H1 (cell line): ENCODE measurements around the gene PHC2. TPM values are rescaled to one million over a fixed set of nuclear protein-coding genes. Genes with fewer than 3 reads are reported as not detected.
"Not testable (repeated sequence)": the region's sequence is repeated elsewhere in the genome, so short reads cannot be mapped to it uniquely, and the experiment has no call there.

ENCODE experiments used
- CTCF ChIA-PET: fragments of 300-600 bp; sonication (Branson Sonifier 250); formaldehyde crosslinking; loops from one replicate; lab custom pipeline; 2021; ENCODE audit not compliant: partially characterized antibody; lab: Charles Lee
- POLR2A ChIA-PET: fragments of 300-600 bp; sonication (Branson Sonifier 250); formaldehyde crosslinking; loops from one replicate; lab custom pipeline; 2021; ENCODE audit warnings: inconsistent platforms; ENCODE audit not compliant: partially characterized antibody; lab: Charles Lee
- DNase-seq, 2 experiments: peaks; one replicate each; pipeline versions ENCODE4 v3.0.0 to v3.0.0-alpha.2; 2010 to 2022; ENCODE audit warnings: low spot score in 2 of 2, low read depth in 1 of 2, mixed read lengths in 1 of 2
- FAIRE-seq: peaks from 2 replicates; lab custom pipeline; 2011; peaks lifted over from hg19 to GRCh38; lab: Jason Lieb, UNC
- H2AFZ ChIP-seq: 2 replicates; pipeline ENCODE4 v1.8.1; 2012; ENCODE audit warnings: low read length, inconsistent platforms
- H2AK5ac ChIP-seq: 2 replicates; pipeline ENCODE4 v1.6.1; 2013; ENCODE audit warnings: low read depth, low read length
- H2BK120ac ChIP-seq: replicated peaks from 2 replicates; pipeline ENCODE3; 2013; ENCODE audit warnings: low read depth, low read length, inconsistent platforms
- H2BK12ac ChIP-seq: 2 replicates; pipeline ENCODE4 v1.6.1; 2013; ENCODE audit warnings: low read depth, low read length
- H2BK15ac ChIP-seq: 2 replicates; pipeline ENCODE4 v1.6.1; 2013; ENCODE audit warnings: low read length
- H2BK20ac ChIP-seq: 2 replicates; pipeline ENCODE4 v1.6.1; 2013; ENCODE audit warnings: low read length
- H2BK5ac ChIP-seq: 2 replicates; pipeline ENCODE4 v1.6.1; 2013; ENCODE audit warnings: low read depth, low read length
- H3K14ac ChIP-seq: 2 replicates; pipeline ENCODE4 v1.6.1; 2013; ENCODE audit warnings: inconsistent platforms; ENCODE audit not compliant: insufficient read length
- H3K18ac ChIP-seq: 2 replicates; pipeline ENCODE4 v1.6.1; 2013; ENCODE audit warnings: low read length; ENCODE audit errors: extremely low read depth
- H3K23ac ChIP-seq: 2 replicates; pipeline ENCODE4 v1.6.1; 2013; ENCODE audit warnings: inconsistent platforms; ENCODE audit not compliant: insufficient read length
- H3K23me2 ChIP-seq: 2 replicates; pipeline ENCODE4 v1.6.1; 2013; ENCODE audit warnings: low read depth, low read length
- H3K27ac ChIP-seq: 2 replicates; pipeline ENCODE4 v1.6.1; 2011; ENCODE audit warnings: low read depth, low read length, inconsistent platforms
- H3K27me3 ChIP-seq, 4 experiments: replicated peaks in 1 of 4; 1 replicate in 1 of 4; 2 replicates in 3 of 4; pipeline versions ENCODE4 v1.6.1 to v1.8.1; 2011 to 2013; ENCODE audit warnings: low read length in 3 of 4, mild to moderate bottlenecking in 3 of 4, inconsistent platforms in 2 of 4, mixed read lengths in 2 of 4, moderate library complexity in 1 of 4; ENCODE audit not compliant: control insufficient read depth in 3 of 4, insufficient read depth in 3 of 4; ENCODE audit errors: extremely low read depth in 1 of 4
- H3K36me3 ChIP-seq, 4 experiments: 2 replicates each; pipeline versions ENCODE4 v1.6.1 to v1.8.1; 2011 to 2013; ENCODE audit warnings: mild to moderate bottlenecking in 4 of 4, low read length in 3 of 4, moderate library complexity in 2 of 4, control low read depth in 1 of 4, inconsistent platforms in 1 of 4; ENCODE audit not compliant: insufficient read depth in 4 of 4, control insufficient read depth in 2 of 4
- H3K4ac ChIP-seq: replicated peaks from 2 replicates; pipeline ENCODE3; 2013; ENCODE audit warnings: low read length, low read depth, mixed read lengths, inconsistent platforms; ENCODE audit not compliant: insufficient read length
- H3K4me1 ChIP-seq, 4 experiments: replicated peaks in 1 of 4; 1 replicate in 1 of 4; 2 replicates in 3 of 4; pipeline versions ENCODE4 v1.6.1 to v1.8.1; 2011 to 2013; ENCODE audit warnings: low read length in 3 of 4, inconsistent platforms in 2 of 4, mixed read lengths in 1 of 4; ENCODE audit not compliant: insufficient read depth in 4 of 4, control insufficient read depth in 3 of 4
- H3K4me2 ChIP-seq, 2 experiments: 2 replicates each; pipeline versions ENCODE4 v1.6.1 to v1.8.1; 2011 to 2013; ENCODE audit warnings: low read depth in 2 of 2, low read length in 2 of 2, control low read depth in 1 of 2, inconsistent platforms in 1 of 2, mild to moderate bottlenecking in 1 of 2; ENCODE audit not compliant: insufficient read depth in 1 of 2
- H3K4me3 ChIP-seq, 4 experiments: fragments of 200-600, 300-600 bp in 1 of 4; sonication (generic), shearing (Covaris generic), sonication (Bioruptor Twin) in 1 of 4; 2 replicates each; pipeline versions ENCODE4 v1.5.1 to v1.8.1; 2011 to 2016; ENCODE audit warnings: low read length in 4 of 4, low read depth in 3 of 4, control low read depth in 2 of 4, inconsistent platforms in 2 of 4, mild to moderate bottlenecking in 2 of 4, mixed read lengths in 1 of 4, moderate library complexity in 1 of 4; ENCODE audit not compliant: insufficient read depth in 2 of 4; ENCODE audit errors: extremely low read depth in 1 of 4
- H3K56ac ChIP-seq: replicated peaks from 2 replicates; pipeline ENCODE3; 2013; ENCODE audit warnings: low read depth, mild to moderate bottlenecking, mixed read lengths, low read length, inconsistent platforms; ENCODE audit not compliant: insufficient read length
- H3K79me1 ChIP-seq: 2 replicates; pipeline ENCODE4 v1.6.1; 2013; ENCODE audit warnings: low read depth, low read length, control low read depth
- H3K79me2 ChIP-seq, 2 experiments: 2 replicates each; pipeline versions ENCODE4 v1.6.1 to v1.8.1; 2012 to 2013; ENCODE audit warnings: low read length in 2 of 2, mild to moderate bottlenecking in 2 of 2, inconsistent platforms in 1 of 2; ENCODE audit not compliant: insufficient read depth in 2 of 2, control insufficient read depth in 1 of 2
- H3K9ac ChIP-seq, 4 experiments: replicated peaks in 1 of 4; 1 replicate in 1 of 4; 2 replicates in 3 of 4; pipeline versions ENCODE4 v1.6.1 to v1.8.1; 2011 to 2013; ENCODE audit warnings: low read depth in 3 of 4, low read length in 3 of 4, control low read depth in 2 of 4, mild to moderate bottlenecking in 2 of 4, moderate library complexity in 2 of 4, inconsistent platforms in 1 of 4; ENCODE audit errors: extremely low read depth in 1 of 4
- H3K9me3 ChIP-seq, 2 experiments: 2 replicates each; pipeline versions ENCODE4 v1.6.1 to v1.8.1; 2012 to 2013; ENCODE audit warnings: mild to moderate bottlenecking in 2 of 2, moderate library complexity in 2 of 2, control low read depth in 1 of 2, inconsistent platforms in 1 of 2, low read depth in 1 of 2, low read length in 1 of 2, mixed read lengths in 1 of 2; ENCODE audit not compliant: insufficient read depth in 2 of 2
- H4K20me1 ChIP-seq, 2 experiments: replicated peaks in 1 of 2; 2 replicates each; pipeline versions ENCODE3 to v1.8.1; 2011 to 2013; ENCODE audit warnings: inconsistent platforms in 2 of 2, low read length in 2 of 2, mild to moderate bottlenecking in 1 of 2; ENCODE audit not compliant: insufficient read depth in 2 of 2, control insufficient read depth in 1 of 2
- H4K5ac ChIP-seq: 2 replicates; pipeline ENCODE4 v1.6.1; 2013; ENCODE audit warnings: low read length, low read depth, mixed read lengths, inconsistent platforms; ENCODE audit not compliant: insufficient read length
- H4K8ac ChIP-seq: 2 replicates; pipeline ENCODE4 v1.8.0; 2013; ENCODE audit warnings: mild to moderate bottlenecking, moderate library complexity, low read length, inconsistent platforms; ENCODE audit not compliant: insufficient read depth; ENCODE audit errors: extremely low read depth
- H4K91ac ChIP-seq: replicated peaks from 2 replicates; pipeline ENCODE3; 2013; ENCODE audit warnings: low read length, mixed read lengths, inconsistent platforms; ENCODE audit not compliant: insufficient read length
- CBX8 ChIP-seq: fragments of 300-800, 300-1000 bp; sonication (generic); IDR thresholded peaks from 2 replicates; pipeline ENCODE4 v1.7.1; 2016; ENCODE audit warnings: low read depth, low read length, borderline replicate concordance
- NANOG ChIP-seq: IDR thresholded peaks from 2 replicates; pipeline ENCODE4 v1.6.1; 2011; ENCODE audit warnings: low read length, low read depth, mild to moderate bottlenecking, inconsistent platforms; ENCODE audit not compliant: insufficient read depth, poor library complexity, severe bottlenecking
- RAD21 ChIP-seq, 2 experiments: IDR thresholded peaks in 1 of 2; conservative IDR thresholded peaks in 1 of 2; 2 replicates each; pipeline ENCODE4 v1.6.1; 2011; ENCODE audit warnings: low read depth in 2 of 2, low read length in 2 of 2, improper control_type of control experiment in 1 of 2, inconsistent platforms in 1 of 2, mild to moderate bottlenecking in 1 of 2, moderate library complexity in 1 of 2
- SP1 ChIP-seq: IDR thresholded peaks from 2 replicates; pipeline ENCODE4 v1.6.1; 2011; ENCODE audit warnings: low read depth, low read length
- WGBS, 2 experiments: shearing (Covaris generic) in 1 of 2; methylation state at CpG; one replicate each; pipeline versions ENCODE4 v1.1.6 to v1.1.7; 2013 to 2015; ENCODE audit warnings: low lambda C conversion rate in 2 of 2, mixed read lengths in 2 of 2, inconsistent platforms in 1 of 2, low coverage in 1 of 2, missing lambda C conversion rate in 1 of 2; ENCODE audit not compliant: insufficient replicate concordance in 2 of 2, insufficient coverage in 1 of 2, insufficient read length in 1 of 2; ENCODE audit errors: extremely low coverage in 1 of 2, missing lambda C conversion rate in 1 of 2; 5-methylcytosine and 5-hydroxymethylcytosine counted together
- polyA plus RNA-seq, 7 experiments: library from polyadenylated mRNA; depleted of rRNA in 3 of 7; stranded (reverse) in 5 of 7; unstranded in 2 of 7; fragments of >200 nt in 5 of 7; fragments of 200-250 nt in 2 of 7; gene quantifications; 1 replicate in 5 of 7; 2 replicates in 1 of 7; 4 replicates in 1 of 7; pipeline versions ENCODE4 v1.2.1 to v1.2.3, GENCODE V29; 2011 to 2013; ENCODE audit warnings: missing spikeins in 2 of 7, mixed read lengths in 2 of 7
- total RNA-seq: library from RNA; stranded (reverse); fragmentation: NEBNext Ultra II Directional; extraction: Animal tissue kit (Norgen Biotek cat#: 25700); gene quantifications from 2 replicates; pipeline ENCODE4 v1.2.1, GENCODE V29; 2021
- TF ChIP-seq, protein P1 (sequence below): IDR thresholded peaks from 2 replicates; pipeline ENCODE4 v1.6.1; 2011; ENCODE audit warnings: low read length, improper control_type of control experiment

The PHC2 gene
- total and polyA plus RNA-seq, 2 of the 8 experiments (the other 6 are each of a cell fraction or from before 2014, with no cell fraction given), result 5.6 to 14.2 TPM

DNA sequence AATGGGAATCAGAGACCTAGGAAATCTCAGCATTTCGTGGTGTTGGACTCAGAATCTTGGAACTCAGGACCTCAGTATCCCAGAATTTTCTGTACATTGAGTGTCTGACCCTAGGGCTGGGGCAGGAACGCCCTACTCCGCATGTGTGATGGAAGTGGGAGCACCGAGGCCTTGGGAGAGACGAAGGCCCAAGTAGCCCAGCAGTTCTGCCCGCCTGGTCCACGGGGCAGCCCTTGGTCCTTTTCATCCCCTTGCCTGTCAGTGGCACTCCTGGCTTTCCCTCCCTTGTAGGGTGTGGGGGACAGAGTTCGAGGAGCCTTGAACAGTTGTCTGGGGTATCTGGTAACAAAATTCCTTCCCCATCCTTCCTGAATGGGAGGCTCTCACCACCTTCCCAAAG is 120.2 kb downstream of the PHC2 start (continued):
- TF ChIP-seq RAD21 (IDR thresholded peaks at IDR 0.05 in 1 of 2, conservative IDR thresholded peaks at IDR 0.05 in 1 of 2; ENCODE audit: low read depth in 2 of 2, low read length in 2 of 2) (no peak), NANOG (no peak), SP1 (no peak), CBX8 (no peak)
- TF ChIP-seq, protein P1, sequence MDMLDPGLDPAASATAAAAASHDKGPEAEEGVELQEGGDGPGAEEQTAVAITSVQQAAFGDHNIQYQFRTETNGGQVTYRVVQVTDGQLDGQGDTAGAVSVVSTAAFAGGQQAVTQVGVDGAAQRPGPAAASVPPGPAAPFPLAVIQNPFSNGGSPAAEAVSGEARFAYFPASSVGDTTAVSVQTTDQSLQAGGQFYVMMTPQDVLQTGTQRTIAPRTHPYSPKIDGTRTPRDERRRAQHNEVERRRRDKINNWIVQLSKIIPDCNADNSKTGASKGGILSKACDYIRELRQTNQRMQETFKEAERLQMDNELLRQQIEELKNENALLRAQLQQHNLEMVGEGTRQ, result no peak

DNA sequence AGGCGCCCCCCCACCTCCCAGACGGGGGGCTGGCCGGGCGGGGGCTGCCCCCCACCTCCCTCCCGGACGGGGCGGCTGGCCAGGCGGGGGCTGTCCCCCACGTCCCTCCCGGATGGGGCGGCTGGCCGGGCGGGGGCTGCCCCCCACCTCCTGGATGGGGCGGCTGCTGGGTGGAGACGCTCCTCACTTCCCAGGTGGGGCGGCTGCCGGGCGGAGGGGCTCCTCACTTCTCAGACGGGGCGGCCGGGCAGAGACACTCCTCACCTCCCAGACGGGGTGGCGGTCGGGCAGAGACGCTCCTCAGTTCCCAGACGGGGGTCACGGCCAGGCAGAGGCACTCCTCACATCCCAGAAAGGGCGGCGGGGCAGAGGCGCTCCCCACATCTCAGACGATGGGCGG is 121.5 kb downstream of the PHC2 start:
- H2BK12ac ChIP-seq, H3K23ac ChIP-seq, H3K14ac ChIP-seq, H2BK5ac ChIP-seq, H3K4me3 ChIP-seq, H2BK15ac ChIP-seq, H3K79me1 ChIP-seq, H3K56ac ChIP-seq, H3K18ac ChIP-seq, H4K91ac ChIP-seq, H4K5ac ChIP-seq, H3K9ac ChIP-seq, H3K4me2 ChIP-seq, H4K8ac ChIP-seq, H3K36me3 ChIP-seq, FAIRE-seq, H3K4me1 ChIP-seq, H3K79me2 ChIP-seq, H3K4ac ChIP-seq, H2BK20ac ChIP-seq, H4K20me1 ChIP-seq, H2AFZ ChIP-seq, H3K27ac ChIP-seq, H2BK120ac ChIP-seq, DNase-seq, POLR2A ChIA-PET, H3K23me2 ChIP-seq, H2AK5ac ChIP-seq: not testable (repeated sequence)
- Histone ChIP-seq H3K9me3 (peaks cover 2 to 14% of the 10 kb centered on the region in 2 experiments; a peak in 1 of 4 replicates), H3K27me3 (peaks cover 11 to 22% (median 20%) of the 10 kb centered on the region in 4 experiments)
- CTCF ChIA-PET, result interaction anchor here (1.2 to 5.5 kb wide), 2 partner anchors 13 to 60 kb away, joined by 3 to 50 read pairs; no protein-coding TSS in a partner anchor
- WGBS, 2 experiments, result 97% methylated on average over 12 of the region's 32 CpGs; no CpG with 5 or more reads in 1 of the 2 experiments
